ENCODE measurements around the gene IGFL4.

Gene IGFL4

GRCh38 chr19:46040952-46041500 is at the start of gene IGFL4:
TSS of gene IGFL4 (minus strand) at chr19:46041002. CDS start at chr19:46040962, 40 bp downstream.
- H3K4me3 ChIP-seq (ENCODE audit: low read depth, low read length) = no peak within 1 kb of the TSS
- in situ Hi-C loops (cut with HindIII; ENCODE audit: low sequenced_read_pairs) = no loop called here
- DNase-seq (ENCODE audit: low read depth, low spot score) = no peak
- TF ChIP-seq CTCF (IDR thresholded peaks at IDR 0.05; ENCODE audit: low read depth, low read length) = no peak

GRCh38 chr19:46090444-46090843 is 49.6 kb upstream of the IGFL4 start:
- no peak overlapping the region for H3K4me3 ChIP-seq (ENCODE audit: low read depth, low read length)
- in situ Hi-C loops (cut with HindIII; ENCODE audit: low sequenced_read_pairs) = no loop called here
- no peak for TF ChIP-seq CTCF (IDR thresholded peaks at IDR 0.05; ENCODE audit: low read depth, low read length)
- no peak for DNase-seq (ENCODE audit: low read depth, low spot score)

GRCh38 chr19:46089432-46089831 is 48.6 kb upstream of the IGFL4 start:
- H3K4me3 ChIP-seq (ENCODE audit: low read depth, low read length) = no peak overlapping the region
- no peak for TF ChIP-seq CTCF (IDR thresholded peaks at IDR 0.05; ENCODE audit: low read depth, low read length)
- DNase-seq (ENCODE audit: low read depth, low spot score) = no peak
- in situ Hi-C loops (cut with HindIII; ENCODE audit: low sequenced_read_pairs) = no loop called here

- in situ Hi-C loops (cut with HindIII; ENCODE audit: low sequenced_read_pairs) = no loop called here
- no peak for TF ChIP-seq CTCF (IDR thresholded peaks at IDR 0.05; ENCODE audit: low read depth, low read length)
- H3K4me3 ChIP-seq (ENCODE audit: low read depth, low read length) = no peak overlapping the region
These were observed 47.3 kb upstream of the IGFL4 start for GRCh38 chr19:46088101-46088500.

GRCh38 chr19:46085888-46086287 is 45.1 kb upstream of the IGFL4 start:
- no peak for TF ChIP-seq CTCF (IDR thresholded peaks at IDR 0.05; ENCODE audit: low read depth, low read length)
- H3K4me3 ChIP-seq (ENCODE audit: low read depth, low read length) = no peak overlapping the region
- DNase-seq (ENCODE audit: low read depth, low spot score) = no peak
- in situ Hi-C loops (cut with HindIII; ENCODE audit: low sequenced_read_pairs) = no loop called here

More at GRCh38 chr19:46088101-46088500, 47.3 kb upstream of the IGFL4 start:
- no peak for DNase-seq (ENCODE audit: low read depth, low spot score)

- H3K4me3 ChIP-seq (ENCODE audit: low read depth, low read length) = no peak overlapping the region
- in situ Hi-C loops (cut with HindIII; ENCODE audit: low sequenced_read_pairs) = no loop called here
- peak; percentile 35 for DNase-seq (ENCODE audit: low read depth, low spot score)
- TF ChIP-seq CTCF (IDR thresholded peaks at IDR 0.05; ENCODE audit: low read depth, low read length) = no peak
These were observed 41.9 kb upstream of the IGFL4 start for GRCh38 chr19:46082728-46083050.

Measured in astrocyte of the spinal cord (primary cell).